GM18511 (cell line): Measurements from ENCODE around the gene ARHGEF10L.

ENCODE experiments used
- ATAC-seq: cut with Tn5 transposase; IDR thresholded peaks from one replicate; pipeline ENCODE4 v1.9.1; 2021; ENCODE audit warnings: mild to moderate bottlenecking, moderate library complexity; ENCODE audit not compliant: unreplicated experiment

The ARHGEF10L gene

DNA sequence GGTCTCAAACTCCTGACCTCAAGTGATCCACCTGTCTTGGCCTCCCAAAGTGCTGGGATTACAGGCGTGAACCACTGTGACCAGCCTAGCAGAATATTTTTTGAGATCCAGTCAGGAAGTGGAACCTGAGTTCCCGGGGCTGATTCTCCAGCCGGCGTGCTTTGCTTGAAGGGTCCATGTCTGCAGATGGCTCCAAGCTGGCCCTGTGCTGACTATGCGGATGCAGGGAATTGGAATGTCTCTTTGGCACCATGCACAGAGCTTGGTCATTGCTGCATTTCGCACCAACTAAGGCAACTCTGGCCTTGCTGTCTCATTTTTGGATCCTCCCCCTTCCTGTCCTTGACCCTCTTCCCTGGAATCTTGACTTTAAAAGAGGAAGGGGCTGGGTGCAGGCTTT, 28.1 kb downstream of the ARHGEF10L start:
- no peak for ATAC-seq

DNA sequence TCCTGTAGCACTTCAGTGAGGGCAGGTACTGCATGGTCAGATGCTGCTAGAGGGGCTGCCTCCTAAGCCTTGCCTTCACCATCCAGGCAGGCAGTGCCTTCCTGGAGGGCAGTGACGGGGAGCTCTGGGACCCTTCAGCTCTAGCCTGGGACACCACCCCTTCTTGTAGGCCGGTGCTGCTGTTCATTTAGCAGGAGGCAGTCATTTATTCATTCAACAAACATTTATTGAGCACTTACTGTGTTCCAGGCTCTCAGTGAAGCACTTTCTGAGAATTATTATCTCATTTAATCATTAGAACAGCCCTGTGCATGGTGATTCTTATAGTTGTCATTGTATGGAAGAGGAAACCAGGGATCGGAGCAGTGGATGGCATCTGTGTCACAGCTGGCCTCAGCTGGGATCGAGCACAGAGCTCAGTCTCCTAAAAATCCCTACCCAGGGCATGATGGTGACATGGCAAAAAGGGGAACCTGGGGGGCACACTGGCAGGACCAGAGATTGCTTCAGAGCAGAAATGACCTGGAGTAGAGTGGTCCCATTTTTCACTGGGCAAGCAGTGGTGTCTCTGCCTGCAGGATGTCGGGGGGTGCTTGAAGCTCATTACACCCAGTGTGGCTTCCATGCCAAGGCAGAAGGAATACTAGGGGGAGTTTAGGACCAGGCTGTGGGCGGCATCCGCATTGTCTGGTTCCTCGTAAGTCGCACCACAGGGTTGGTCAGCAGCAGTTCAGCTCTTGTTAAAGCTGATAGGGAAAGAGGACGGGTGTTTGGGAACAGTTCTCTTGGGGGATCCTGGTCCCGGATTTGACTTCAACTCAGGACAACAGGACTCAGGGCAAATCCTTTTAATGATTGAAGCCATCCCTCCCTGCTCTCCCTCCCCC, 28.8 kb downstream of the ARHGEF10L start:
- ATAC-seq, result no peak

DNA sequence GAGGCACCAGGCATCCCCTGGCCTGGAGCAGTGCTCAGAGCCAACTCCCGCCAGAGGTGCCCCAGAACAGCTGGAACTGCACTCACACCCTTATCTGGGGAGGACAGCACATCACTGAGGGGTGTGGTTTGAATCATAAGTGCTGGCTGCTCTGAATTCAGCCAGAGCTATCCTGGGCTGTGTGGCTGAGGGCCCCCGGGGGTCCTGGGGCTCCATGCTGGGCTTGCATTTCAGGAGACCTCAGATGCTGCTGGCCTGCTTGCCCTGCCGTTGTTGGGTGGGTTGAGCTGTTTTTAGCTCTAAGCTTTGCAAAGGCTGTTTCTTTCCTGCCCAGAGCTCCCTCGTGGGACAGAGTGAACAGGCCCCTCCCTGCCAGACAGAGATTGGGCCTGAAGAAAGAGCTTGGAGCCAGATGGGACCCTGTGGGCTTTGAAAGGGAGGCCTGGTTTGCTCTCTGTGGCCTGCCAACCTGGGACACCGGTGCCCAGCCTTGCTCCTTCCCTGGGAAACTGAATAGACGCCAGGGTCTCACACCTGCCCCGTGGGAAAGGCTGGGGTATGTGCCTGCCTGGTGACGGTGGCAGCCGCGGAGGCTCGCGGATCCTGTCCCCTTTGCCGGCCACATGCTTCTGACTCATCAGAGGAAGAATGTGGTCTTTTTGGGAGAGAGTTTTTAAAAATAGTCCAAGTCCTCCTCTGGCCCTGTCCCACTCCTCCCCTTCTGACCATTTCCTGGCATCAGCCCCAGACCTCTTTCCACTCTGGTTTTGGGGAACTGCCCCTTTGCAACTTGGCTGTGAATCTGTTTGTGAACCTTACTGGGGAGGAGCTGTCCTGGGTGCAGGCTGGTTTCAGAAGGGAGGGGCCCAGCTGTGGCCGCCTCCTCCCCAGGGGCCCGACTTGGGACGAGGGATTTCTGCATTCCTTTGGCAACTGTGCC, 30.0 kb downstream of the ARHGEF10L start:
- ATAC-seq, result no peak

DNA sequence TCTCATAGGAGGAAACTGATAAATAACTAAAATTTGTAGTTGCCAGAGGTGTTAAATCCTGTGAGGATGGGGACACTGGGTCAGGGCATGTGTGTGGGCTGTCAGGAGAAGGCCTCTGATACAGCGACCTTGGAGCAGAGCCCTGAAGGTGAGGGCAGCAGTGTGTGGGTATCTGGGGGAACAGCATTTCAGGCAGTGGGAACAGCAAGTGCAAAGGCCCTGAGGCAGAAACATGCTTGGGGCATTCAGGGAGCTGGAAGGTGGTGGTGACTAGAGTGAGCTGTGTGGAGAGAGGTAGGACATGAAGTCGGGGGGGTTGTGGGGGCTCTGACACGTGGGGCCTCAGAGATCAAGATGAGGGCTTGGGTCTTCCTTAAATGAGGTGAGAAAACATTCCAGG, 30.7 kb downstream of the ARHGEF10L start:
- no peak for ATAC-seq

DNA sequence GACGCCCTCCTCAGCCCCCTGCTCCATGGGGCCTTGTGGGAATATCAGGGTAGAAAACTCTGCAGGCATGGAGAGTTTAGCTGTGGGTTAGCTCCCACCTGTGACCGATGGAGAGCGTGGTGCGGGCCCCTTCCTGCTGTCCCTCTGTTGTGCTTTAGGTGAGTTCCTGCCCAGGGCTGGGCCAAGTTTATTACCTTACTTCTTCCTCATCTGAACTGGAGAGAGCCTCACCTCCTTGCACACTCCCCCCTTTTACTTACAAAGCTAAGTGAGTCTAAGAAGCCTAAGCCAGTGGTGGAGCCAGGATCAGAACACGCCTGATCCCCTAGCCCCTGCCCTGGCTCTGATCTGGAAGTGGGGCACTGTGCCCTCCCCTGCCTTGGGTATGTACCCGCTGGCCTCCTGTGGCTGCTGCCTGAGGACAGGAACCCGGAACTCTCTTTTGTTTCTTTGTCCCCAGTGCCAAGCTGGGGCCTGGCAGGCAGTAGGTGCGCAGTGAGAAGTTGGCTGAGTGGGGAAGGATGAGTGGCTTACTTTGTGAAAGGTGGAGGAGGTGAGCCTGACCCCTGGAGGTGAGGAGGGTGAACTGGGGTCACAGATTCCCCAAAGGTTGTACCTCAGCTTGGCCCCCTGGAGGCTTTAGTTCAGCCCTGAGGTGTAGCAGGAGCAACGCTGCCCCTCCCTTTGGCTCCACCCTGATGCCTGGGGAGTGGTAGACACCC, 32.9 kb downstream of the ARHGEF10L start:
- no peak for ATAC-seq

DNA sequence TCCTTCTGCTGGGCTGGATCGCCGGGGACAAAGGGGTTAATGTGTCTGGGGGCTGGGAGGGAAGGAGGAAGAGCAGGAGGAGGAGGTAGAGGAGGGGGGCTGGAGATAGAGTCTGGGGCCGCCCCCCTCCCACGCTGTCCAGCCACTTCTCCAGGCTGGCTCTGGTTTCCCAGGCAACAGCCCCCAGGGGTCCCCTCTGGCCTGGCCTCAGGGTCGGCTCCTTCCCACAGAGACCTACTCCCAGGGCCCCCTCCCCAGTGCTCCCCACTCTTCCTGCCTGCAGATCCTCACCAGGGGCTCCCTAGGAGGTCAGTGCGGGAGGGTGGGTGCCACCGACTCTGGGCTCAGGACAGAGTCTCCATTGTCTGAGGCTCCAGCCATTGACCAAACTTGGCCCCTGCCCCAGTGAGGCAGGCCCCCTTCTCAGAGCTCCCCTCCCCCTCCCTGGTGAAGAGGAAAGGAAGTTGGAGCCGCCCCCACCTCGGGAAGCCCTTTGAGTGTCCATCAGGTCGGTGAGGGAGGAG, 34.1 kb downstream of the ARHGEF10L start:
- ATAC-seq, result no peak

DNA sequence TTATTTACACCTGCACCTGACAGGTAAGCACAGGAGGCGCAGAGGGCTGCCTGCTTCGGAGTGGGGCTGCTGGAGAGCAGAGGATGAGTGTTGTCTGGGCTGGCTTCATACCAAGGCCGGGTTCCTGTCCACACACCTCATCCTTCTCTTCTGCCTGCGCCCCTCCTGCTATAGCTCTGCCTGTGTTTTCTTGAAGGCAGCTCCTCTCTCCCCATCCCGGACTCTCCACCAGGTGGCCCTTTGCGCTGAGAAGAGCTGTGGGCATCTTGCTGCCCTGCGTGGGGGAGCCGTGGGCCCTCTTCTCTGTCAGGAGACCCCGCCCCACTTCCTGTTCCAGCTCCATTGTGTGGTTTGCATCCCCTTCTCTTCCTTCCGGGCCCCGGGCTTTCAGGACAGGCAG, 35.0 kb downstream of the ARHGEF10L start:
- no peak for ATAC-seq

DNA sequence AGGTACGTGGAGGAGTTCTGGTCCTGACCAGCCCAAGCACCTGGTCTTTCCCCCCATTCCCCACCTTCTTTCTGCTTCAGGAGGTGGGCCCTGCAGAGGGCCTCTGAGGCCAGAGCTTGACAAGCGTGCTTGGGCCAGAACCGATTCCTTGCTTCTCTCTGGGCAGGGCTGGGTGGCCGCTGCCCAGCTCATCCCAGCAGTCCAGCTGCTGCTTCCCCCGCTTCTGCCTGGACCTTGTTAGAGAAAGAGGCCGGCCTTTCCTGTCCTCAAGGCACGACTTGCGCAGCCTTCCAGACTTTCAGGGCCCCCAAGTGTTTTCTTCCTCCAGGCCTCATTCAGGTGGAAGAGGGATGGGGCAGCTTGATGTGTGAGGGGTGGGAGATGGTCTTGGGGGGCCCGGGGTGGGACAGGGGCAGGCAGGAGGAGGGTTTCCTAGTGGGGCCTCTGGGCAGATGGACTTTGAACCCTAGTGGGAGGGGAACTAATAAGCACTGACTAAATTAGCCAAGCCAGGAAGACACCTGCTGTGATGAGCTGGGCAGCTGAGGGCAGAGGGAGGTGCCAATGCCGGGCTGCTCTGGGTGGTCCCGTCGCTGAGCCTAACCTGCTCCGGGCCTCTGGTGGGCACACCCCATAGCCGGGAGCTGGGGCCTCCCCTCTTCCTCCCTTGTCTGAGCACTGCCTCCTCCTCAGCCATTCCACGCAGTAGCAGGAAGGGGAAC, 36.5 kb downstream of the ARHGEF10L start:
- ATAC-seq, result no peak

DNA sequence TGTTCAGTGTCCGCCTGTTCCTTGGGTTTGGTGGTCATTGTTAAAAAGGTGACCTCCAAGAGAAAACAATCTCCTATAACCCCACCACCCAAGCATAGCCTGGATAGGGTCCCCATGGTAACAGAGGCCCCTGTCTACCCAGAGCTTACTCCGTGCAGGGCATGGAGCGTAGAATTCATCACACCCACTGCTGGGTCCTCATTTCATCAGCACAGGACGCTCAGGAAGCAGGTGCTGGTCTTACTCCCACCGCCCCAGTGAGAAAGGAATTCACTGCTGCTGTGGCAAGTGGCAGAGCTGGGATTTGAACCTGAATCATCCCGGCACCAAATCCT, 37.0 kb downstream of the ARHGEF10L start:
- ATAC-seq, result no peak

DNA sequence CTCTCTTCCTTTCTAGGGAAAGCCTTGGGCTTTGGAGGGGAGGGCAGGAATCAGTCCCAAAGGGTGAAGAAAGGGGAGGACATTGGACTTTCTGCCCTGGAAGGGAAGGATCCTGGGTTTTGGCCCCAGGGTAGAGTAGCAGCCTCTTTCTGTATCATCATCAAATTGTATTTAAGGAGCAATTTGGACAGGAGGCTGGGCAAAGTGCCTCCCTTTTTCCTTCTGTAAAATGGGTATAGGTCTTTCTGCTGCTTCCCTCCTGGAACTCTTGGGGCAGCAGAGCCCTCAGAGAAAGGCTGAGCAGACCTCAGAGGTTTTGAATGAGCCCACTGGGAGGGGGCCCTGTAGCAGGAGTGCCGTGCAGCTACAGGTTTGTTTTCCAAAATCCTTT, 38.4 kb downstream of the ARHGEF10L start:
- no peak for ATAC-seq

DNA sequence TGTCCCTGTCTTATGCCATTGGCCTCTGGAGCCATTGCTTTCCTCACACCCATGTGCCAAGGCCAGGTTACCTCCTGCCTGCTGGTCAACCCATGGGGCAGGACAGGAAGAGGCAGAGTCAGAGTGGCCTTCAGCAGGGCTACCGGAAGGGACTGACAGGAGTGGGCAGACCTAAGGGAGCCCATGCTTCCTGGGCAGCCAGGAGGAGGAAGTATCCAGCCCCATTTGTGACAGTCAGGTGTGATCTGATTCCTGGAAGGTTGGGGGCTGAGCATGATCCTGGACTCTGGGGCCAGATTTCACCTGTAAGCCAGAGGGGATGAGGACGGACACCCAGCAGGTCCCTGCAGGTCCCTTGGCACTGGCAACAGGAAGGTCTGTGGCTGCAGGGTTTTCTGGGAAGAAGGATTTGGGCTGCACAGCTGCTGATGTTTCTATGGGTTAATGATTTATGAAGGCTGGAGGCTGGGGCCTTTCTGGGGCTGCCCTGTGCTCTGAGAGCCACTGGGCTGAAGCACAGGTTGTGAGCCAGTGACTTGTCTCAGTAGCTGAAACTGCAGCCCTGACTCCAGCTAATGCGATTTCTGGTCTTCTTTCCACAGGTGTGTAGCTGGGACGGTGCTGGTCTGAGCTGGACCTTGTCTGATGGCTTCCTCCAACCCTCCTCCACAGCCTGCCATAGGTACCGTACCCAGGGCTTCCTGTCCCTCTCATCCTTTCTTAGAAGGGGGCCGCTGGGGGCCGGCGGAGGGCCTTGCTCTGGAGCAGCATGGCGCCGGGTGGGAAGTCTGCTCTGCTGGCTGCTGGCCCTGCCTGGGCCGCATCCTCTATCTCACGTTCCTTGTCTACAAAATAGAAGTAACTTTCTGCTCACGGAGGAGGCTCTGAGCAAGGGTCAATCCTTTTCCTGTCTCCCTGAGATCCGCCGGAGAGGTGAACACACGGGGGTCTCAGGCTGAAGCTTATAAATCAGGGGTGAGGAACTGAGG, 40.7 kb downstream of the ARHGEF10L start:
- ATAC-seq, result no peak

DNA sequence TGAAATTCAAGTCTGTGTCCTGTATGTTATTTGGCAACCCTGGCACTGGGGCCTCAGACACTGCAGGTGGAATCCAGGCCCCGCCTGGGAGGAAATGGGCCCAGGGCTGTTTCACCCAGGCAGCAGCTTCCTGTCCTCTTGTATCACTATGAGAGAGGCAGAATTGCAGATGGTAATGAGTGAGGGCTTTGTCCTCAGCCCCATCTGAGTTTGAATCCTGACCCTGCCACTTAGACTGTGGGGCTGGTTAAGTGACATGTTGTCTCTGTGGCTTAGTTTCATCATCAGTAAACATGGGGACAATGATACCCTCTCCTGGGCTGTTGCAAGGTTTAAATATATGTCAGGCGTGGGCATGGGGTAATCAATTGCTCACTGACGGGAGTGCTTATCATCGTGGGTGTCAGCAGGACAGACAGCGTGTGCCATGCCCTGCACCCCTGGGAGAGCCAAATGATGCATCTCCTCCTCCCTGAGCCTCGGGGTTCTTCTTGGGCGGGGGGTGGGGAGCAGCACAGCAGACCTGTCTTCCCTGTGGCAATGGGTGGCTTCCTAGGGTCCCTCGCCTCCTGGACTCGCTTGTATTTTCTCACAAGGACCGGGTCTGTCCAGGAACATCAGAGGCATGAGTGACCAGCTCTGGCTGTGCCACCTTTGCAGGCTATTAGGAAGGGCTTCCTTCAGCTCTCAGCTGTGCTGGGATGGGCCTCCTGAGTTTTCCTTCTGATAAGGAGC, 42.1 kb downstream of the ARHGEF10L start:
- ATAC-seq, result no peak

DNA sequence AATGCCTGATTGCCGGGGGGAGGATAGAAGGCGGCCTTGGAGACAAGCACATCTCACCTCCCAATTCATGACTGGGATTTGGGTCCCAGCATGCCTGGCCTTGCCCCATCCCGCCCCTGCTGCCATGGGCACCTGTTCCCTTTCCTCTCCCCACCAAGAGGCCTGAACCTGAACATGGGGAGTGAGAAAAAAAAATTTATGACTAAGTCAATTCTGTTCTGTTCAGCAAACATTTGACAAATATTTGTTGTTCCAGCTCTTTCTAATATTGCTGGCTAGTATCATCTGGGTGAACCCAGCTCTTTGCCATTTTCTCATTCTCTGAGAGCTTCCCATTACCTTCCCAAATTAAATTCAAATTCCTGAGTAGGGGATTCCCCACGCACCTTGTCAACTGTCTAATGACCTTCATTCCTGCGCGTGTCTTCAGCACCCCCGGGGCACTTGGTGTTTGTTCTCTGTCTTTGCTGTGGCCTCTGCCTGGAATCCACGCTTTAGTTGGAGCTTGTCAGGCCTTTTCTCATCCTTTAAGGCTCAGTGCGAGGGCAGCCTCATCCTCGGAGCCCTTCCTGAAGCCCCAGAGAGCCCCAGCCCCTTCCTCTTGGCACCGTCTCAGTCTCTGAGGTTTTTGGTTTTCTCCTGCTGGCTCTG, 42.8 kb downstream of the ARHGEF10L start:
- no peak for ATAC-seq

DNA sequence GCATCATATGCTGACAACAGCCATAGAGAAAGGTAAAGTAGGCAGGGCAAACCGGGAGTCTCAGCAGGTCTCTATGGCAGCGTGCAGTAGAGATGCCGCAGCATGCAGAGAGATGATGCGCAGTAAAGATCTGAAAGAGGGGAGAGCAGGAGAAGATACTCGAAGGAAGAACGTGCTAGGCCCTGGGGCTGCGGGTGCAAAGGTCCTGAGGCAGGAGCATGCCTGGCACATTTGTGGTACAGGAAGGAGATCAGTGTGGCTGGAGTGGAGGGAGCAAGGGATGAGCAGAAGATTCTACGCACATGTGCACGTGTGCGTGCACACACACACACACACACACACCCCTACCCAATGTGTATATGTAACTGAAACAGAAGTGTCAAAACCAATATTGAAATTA, 45.0 kb downstream of the ARHGEF10L start:
- ATAC-seq, result no peak

DNA sequence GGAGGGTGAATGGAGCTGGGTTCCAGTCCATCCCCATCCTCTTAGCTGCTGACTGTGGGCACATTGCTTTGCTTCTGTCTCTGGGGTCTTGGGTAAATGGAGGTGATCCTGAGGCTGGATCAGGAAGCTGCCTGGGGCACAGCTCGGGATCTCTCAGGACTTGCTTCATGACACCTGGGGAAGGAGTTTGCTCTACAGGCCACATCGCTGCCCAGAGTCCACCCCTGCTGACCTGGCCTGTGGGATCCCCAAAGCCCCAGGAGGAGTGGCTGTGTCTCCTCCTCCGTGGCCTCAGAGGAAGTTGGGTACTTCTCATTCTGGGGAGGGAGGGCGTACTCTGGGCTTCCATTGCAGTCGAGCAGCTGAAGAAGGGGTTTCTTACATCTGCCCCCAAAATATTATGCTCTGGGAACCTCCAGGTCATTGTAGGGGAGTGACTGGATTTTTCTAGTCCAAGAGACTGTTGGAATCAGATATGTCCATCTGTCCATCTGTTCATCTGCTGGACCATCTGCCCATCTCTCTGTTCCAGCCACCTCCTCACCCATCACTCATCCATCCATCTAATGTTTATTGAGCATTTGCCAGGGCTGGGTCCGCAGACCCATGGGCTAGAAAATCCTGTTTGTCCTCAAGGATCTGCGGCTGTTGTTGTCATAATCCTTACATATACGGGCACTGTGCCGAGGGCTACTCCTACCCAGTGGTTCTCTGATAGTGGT, 45.9 kb downstream of the ARHGEF10L start:
- no peak for ATAC-seq

DNA sequence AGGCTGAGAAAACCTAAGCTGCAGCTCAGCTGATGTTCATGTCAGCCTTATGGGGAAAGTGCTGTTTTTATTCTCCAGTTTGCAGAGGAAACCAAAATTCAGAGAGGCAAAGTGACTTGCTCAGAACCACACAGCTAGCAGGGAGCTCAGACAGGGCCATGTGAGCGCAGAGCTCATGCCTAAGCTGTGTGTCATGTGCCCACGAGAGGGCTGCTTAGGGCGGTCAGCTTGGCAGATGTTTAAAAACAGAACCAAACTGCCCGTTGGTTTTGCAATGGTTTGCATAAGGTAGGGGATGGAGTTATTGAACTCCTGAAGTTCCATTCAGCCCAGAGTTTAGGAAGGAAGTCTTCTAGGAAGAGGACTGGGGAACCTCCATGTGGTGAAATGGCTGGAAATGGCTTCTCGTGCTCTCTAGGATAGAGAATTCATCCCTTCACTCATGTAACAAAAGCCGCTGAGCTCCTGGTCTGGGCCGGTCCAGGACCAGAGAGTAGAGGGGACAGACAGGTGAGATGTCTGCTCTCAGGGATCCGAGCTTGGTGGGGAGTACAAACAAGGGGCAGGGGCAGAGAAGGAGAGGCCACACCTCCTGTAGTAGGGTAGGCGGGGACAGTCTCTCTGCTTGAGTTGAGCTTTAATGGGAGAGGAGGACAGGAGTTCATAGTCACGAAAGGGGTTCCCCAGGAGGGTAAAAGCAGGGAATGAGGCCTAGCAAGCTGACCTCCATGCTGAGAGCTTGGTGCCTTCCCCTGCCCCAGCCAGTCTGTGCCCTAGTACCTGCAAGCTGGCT, 46.9 kb downstream of the ARHGEF10L start:
- no peak for ATAC-seq

DNA sequence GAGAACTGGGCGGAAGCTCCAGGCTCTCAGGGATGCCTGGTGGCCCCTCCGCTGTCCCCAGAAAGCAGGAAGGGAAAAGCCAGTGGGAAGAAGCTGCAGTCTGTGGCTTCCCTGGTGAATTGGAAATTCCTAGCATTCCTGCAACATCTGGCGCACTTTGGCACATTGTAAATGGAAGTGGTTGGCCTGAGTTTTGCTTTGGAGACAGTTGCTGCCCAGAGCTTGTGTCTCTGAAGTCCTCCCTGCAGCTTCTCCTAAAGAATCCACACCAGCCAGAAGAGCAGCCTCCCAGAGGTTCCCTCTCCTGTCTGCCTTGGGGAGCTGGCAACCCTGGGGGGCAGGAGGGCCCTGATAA, 48.2 kb downstream of the ARHGEF10L start:
- ATAC-seq, result no peak
